Activated CD4-positive, alpha-beta T cell treated with anti-CD3 and anti-CD28 coated beads, Interleukin-2, amount 50 U/mL, for 48 hours (primary cell): ENCODE measurements around the gene FLNC.

Experiments used
- DNase-seq, 2 experiments: peaks; one replicate each; pipeline ENCODE4 v3.0.0-alpha.2; 2020

The FLNC gene

GRCh38 chr7:128833148-128833945 is 3.1 kb downstream of the FLNC start:
- no peak for DNase-seq

GRCh38 chr7:128833946-128834325 is 3.7 kb downstream of the FLNC start:
- no peak for DNase-seq

- no peak for DNase-seq
These were observed 5.1 kb downstream of the FLNC start for GRCh38 chr7:128835231-128835751.

GRCh38 chr7:128835790-128836641 is 5.8 kb downstream of the FLNC start:
- DNase-seq: no peak

- DNase-seq: no peak
These were observed 6.6 kb downstream of the FLNC start for GRCh38 chr7:128836729-128837348.

GRCh38 chr7:128837521-128837921 is 7.3 kb downstream of the FLNC start:
- DNase-seq: no peak

- no peak for DNase-seq
These were observed 8.0 kb downstream of the FLNC start for GRCh38 chr7:128838109-128838779.

GRCh38 chr7:128838981-128839731 is 8.9 kb downstream of the FLNC start:
- DNase-seq: no peak

- DNase-seq: no peak
These were observed 9.6 kb downstream of the FLNC start for GRCh38 chr7:128839751-128840177.

GRCh38 chr7:128840326-128841170 is 10.3 kb downstream of the FLNC start:
- no peak for DNase-seq

GRCh38 chr7:128841171-128841690 is 11.0 kb downstream of the FLNC start:
- no peak for DNase-seq

- DNase-seq: peak; percentile 71 to 72
These were observed 11.9 kb downstream of the FLNC start for GRCh38 chr7:128841921-128842673.

- DNase-seq: no peak
These were observed 12.8 kb downstream of the FLNC start for GRCh38 chr7:128842674-128843641.

GRCh38 chr7:128843938-128844621 is 13.9 kb downstream of the FLNC start:
- DNase-seq: no peak

GRCh38 chr7:128844777-128845311 is 14.6 kb downstream of the FLNC start:
- DNase-seq: no peak

GRCh38 chr7:128845475-128845874 is 15.3 kb downstream of the FLNC start:
- no peak for DNase-seq

GRCh38 chr7:128845987-128846386 is 15.8 kb downstream of the FLNC start:
- DNase-seq: no peak
